Dermis microvascular lymphatic vessel endothelial cell (primary cell): Measurements from ENCODE around the gene SDF2L1. TPM values are rescaled to one million over a fixed set of nuclear protein-coding genes. Genes with fewer than 3 reads are reported as not detected.

ENCODE experiments used
- DNase-seq, 2 donors: peaks; one replicate each; pipeline versions ENCODE4 v3.0.0 to v3.0.0-alpha.2; 2010; ENCODE audit warnings: low read depth in 2 of 2
- total RNA-seq: library from RNA; depleted of rRNA; stranded (reverse); fragments of >200 nt; gene quantifications from 2 replicates; pipeline ENCODE4 v1.2.1, GENCODE V29; 2014

The SDF2L1 gene
- total RNA-seq, 1 donor from 2014 or later: 45.4 TPM

GRCh38 chr22:21622011-21622918, 19.8 kb upstream of the SDF2L1 start:
- no peak for DNase-seq

GRCh38 chr22:21622919-21623647, 19.0 kb upstream of the SDF2L1 start:
- no peak for DNase-seq

GRCh38 chr22:21623648-21623970, 18.5 kb upstream of the SDF2L1 start:
- no peak for DNase-seq

- no peak for DNase-seq
Measured at GRCh38 chr22:21624120-21624879, 17.8 kb upstream of the SDF2L1 start.

GRCh38 chr22:21624880-21625791, 17.0 kb upstream of the SDF2L1 start:
- no peak for DNase-seq

- DNase-seq: no peak
Measured at GRCh38 chr22:21626073-21626734, 15.9 kb upstream of the SDF2L1 start.

GRCh38 chr22:21626735-21627469, 15.2 kb upstream of the SDF2L1 start:
- no peak for DNase-seq

- no peak for DNase-seq
Measured at GRCh38 chr22:21628386-21629254, 13.5 kb upstream of the SDF2L1 start.

GRCh38 chr22:21629255-21630149, 12.6 kb upstream of the SDF2L1 start, which contains the start of gene YDJC:
Gene YDJC, minus strand, starts transcription at chr22:21630022. Its CDS starts 8 bp downstream, at chr22:21630014.
- peak; percentile 77 to 93 for DNase-seq

- no peak for DNase-seq
Measured at GRCh38 chr22:21631025-21631424, 11.1 kb upstream of the SDF2L1 start.

GRCh38 chr22:21632237-21632895, 9.7 kb upstream of the SDF2L1 start, which contains the start of gene CCDC116:
Gene CCDC116, plus strand, starts transcription at chr22:21632760. Its CDS starts 422 bp downstream, at chr22:21633182.
- peak in 1 of 2 donors; percentile 45 for DNase-seq

GRCh38 chr22:21632931-21633330, 9.2 kb upstream of the SDF2L1 start:
- DNase-seq: no peak

GRCh38 chr22:21633481-21633880, 8.6 kb upstream of the SDF2L1 start:
- no peak for DNase-seq

GRCh38 chr22:21634081-21634480, 8.0 kb upstream of the SDF2L1 start:
- DNase-seq: no peak

- no peak for DNase-seq
Measured at GRCh38 chr22:21634844-21635243, 7.3 kb upstream of the SDF2L1 start.

GRCh38 chr22:21635771-21636510, 6.2 kb upstream of the SDF2L1 start:
- DNase-seq: no peak
